IPS-20b (cell line): ENCODE measurements around the gene ZNF148.

ENCODE experiments used
- H3K27ac ChIP-seq: one replicate; pipeline ENCODE4 v1.5.1; 2013; ENCODE audit warnings: low read length
- H3K27me3 ChIP-seq: 2 replicates; pipeline ENCODE4 v1.6.1; 2013; ENCODE audit warnings: mild to moderate bottlenecking, low read length, inconsistent platforms; ENCODE audit not compliant: insufficient read depth
- H3K36me3 ChIP-seq: 2 replicates; pipeline ENCODE4 v1.6.1; 2013; ENCODE audit warnings: low read depth, mild to moderate bottlenecking, inconsistent platforms, low read length, moderate library complexity; ENCODE audit not compliant: insufficient read depth
- H3K4me1 ChIP-seq: 2 replicates; pipeline ENCODE4 v1.6.1; 2013; ENCODE audit warnings: mild to moderate bottlenecking, control low read depth, inconsistent platforms, low read length, moderate library complexity; ENCODE audit not compliant: insufficient read depth
- H3K4me3 ChIP-seq: 2 replicates; pipeline ENCODE4 v1.5.1; 2013; ENCODE audit warnings: mild to moderate bottlenecking, low read length, inconsistent platforms
- H3K9ac ChIP-seq: 2 replicates; pipeline ENCODE4 v1.6.1; 2013; ENCODE audit warnings: low read depth, mild to moderate bottlenecking, inconsistent platforms, low read length, moderate library complexity
- H3K9me3 ChIP-seq: 2 replicates; pipeline ENCODE4 v1.6.1; 2013; ENCODE audit warnings: mild to moderate bottlenecking, low read depth, low read length, inconsistent platforms; ENCODE audit not compliant: insufficient read depth

ZNF148 gene

DNA sequence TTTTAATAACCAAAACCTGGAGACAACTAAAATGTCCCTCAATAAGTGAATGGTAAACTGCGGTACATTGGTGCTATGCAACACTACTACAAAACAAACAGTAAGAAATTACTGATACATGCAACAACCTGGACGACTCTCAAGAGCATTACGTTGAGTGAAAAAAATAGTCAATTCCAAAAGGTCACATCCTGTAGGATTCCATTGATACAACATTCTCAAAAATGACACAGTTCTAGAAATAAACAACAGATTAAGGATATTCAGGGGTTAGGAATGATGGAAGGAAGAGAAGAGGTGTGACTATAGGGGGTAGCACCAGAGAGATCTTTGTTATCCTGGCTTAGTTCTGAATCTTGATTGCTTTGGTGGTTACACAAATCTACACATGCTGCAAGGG, 72.2 kb downstream of the ZNF148 start:
- Histone ChIP-seq H3K9ac (no peak overlapping the region), H3K27ac (no peak overlapping the region), H3K27me3 (no peaks in the 10 kb centered on the region), H3K4me1 (no peaks in the 10 kb centered on the region), H3K4me3 (no peak overlapping the region), H3K9me3 (no peaks in the 10 kb centered on the region), H3K36me3 (no peaks in the 10 kb centered on the region)

DNA sequence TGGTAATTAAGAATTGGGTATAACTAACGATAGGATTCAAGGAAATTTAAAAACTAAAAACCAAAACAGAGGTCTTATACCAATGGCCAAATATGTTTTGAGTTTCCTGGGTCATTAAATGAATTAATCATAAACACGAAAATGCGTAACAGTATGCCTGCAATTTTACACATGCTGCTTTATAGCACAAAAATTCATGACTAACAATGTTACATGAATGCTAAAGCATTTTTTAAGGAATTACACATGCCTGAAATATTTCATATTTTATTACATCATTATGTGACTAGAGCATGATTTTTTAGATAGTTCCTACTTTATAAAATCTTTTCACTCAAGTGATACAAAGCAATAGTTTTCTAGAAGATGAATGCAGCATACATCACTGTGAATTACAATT, 74.7 kb downstream of the ZNF148 start:
- Histone ChIP-seq H3K27ac (no peak overlapping the region), H3K9me3 (no peaks in the 10 kb centered on the region), H3K4me3 (no peak overlapping the region), H3K4me1 (no peaks in the 10 kb centered on the region), H3K9ac (no peak overlapping the region), H3K36me3 (no peaks in the 10 kb centered on the region), H3K27me3 (no peaks in the 10 kb centered on the region)

DNA sequence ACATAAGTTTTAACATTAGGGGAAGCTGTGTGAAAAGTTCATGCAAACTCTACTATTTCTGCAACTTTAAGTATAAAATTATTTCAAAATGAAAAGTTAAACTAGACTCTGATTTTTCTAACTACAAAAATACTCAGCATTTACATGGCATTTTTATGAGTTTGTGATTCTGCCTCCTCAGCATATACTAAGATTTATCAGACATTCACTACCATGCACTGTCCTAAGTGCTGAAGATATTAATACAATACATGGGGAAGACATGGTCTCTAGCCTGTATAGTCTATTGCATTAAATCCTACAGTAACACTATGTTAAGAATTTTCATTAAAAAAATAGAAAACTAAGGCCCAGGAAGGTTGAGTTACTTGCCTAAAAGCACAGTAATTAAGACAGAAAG, 80.7 kb downstream of the ZNF148 start:
- no peak overlapping the region for H3K9ac ChIP-seq

DNA sequence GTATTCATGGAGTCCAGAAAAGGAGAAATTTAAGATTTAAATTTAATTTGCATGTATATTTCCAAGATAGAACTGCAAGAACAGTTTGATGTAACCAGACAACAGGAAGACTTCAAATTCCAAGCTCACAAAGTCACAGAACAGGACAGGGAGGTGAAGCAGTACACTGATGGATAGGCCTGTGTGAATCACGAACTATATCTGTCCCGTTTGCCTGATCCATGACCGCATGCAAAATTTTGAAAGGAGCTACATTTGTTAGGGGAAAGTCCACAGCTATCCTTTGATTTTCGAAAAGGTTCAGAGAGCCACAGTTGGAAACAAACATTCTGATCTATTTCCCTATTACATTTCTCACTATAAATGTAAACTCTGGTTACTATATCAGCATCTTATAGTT, 83.1 kb downstream of the ZNF148 start:
- Histone ChIP-seq H3K27me3 (no peaks in the 10 kb centered on the region), H3K4me1 (no peaks in the 10 kb centered on the region), H3K4me3 (no peak overlapping the region), H3K9me3 (no peaks in the 10 kb centered on the region), H3K27ac (no peak overlapping the region), H3K36me3 (peaks cover 13% of the 10 kb centered on the region), H3K9ac (no peak overlapping the region)

More for the DNA sequence above, 80.7 kb downstream of the ZNF148 start:
- Histone ChIP-seq H3K9me3 (no peaks in the 10 kb centered on the region), H3K4me3 (no peak overlapping the region), H3K36me3 (no peaks in the 10 kb centered on the region; the same call in 1 of the 2 replicates), H3K27me3 (no peaks in the 10 kb centered on the region), H3K4me1 (no peaks in the 10 kb centered on the region), H3K27ac (no peak overlapping the region)

DNA sequence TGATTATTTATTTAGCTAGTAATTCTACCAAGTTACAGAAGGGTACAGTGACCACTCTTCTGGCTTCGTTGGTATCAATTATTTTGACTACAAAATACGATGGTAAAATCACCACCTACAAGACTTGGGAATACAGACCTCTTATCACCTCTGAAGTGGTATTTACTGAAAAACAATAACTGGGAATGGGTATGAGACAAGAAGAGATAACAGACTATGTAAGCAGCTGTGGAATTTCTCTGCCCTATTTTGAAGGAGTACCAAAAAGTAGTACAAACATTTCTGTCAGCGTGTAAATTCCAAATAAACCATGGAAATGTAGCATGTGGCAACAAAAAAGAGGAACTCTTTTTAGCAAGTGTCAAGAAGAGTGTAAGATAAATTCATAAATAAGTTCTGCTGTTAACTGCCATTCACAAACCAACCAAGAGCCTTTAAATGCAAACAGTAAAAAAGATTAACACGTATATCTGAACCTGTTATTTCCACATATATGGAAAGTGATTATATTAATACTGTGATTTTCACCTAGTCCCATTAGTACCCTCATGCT, 85.6 kb downstream of the ZNF148 start:
- Histone ChIP-seq H3K4me1 (no peaks in the 10 kb centered on the region), H3K9ac (no peak overlapping the region), H3K4me3 (no peak overlapping the region), H3K27ac (no peak overlapping the region), H3K9me3 (no peaks in the 10 kb centered on the region), H3K36me3 (peaks cover 14% of the 10 kb centered on the region), H3K27me3 (no peaks in the 10 kb centered on the region)

DNA sequence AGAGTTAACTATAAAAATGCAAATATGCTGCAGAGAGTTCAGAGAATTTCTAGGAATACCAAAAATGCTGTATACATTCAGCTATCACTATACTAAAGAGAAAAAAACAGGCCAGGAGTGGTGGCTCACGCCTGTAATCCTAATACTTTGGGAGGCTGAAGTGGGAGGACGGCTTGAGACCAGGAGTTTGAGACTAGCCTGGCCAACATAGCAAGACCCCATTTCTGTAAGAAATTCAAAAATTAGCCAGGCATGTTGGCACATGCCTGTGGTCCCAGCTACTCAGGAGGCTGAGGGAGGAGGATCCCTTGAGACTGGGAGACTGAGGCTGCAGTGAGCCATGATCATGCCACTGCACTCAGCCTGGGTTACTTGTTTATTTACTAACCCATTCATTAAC, 87.9 kb downstream of the ZNF148 start:
- peaks cover 14% of the 10 kb centered on the region for H3K36me3 ChIP-seq
- H3K9me3 ChIP-seq, result no peaks in the 10 kb centered on the region
- H3K9ac ChIP-seq, result no peak overlapping the region
- H3K27me3 ChIP-seq, result no peaks in the 10 kb centered on the region
- H3K4me1 ChIP-seq, result peaks cover 9% of the 10 kb centered on the region
- H3K27ac ChIP-seq, result no peak overlapping the region
- H3K4me3 ChIP-seq, result no peak overlapping the region

DNA sequence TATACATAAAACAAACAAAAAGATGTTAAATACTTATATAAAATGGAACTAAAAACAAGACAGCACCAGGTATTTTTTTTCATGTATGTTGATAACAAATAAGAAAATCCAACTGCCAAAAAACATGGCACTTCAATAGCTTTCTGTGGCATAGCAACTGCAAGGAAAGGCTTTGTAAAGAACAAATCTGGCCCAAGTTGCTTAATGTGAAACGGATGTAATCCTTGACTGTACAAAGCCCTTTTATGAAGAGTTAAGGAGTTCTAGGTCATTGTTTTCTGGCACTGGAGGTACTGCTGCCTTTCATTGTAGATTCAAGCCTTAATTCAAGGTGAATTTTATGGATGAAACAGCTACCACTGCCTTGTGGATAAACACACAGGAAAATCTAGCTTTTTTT, 93.7 kb downstream of the ZNF148 start:
- peaks cover 5% of the 10 kb centered on the region; the same call in 1 of the 2 replicates for H3K36me3 ChIP-seq
- peaks cover 29% of the 10 kb centered on the region for H3K4me1 ChIP-seq
- no peak overlapping the region for H3K9ac ChIP-seq
- no peak overlapping the region for H3K4me3 ChIP-seq
- H3K9me3 ChIP-seq, result no peaks in the 10 kb centered on the region
- H3K27ac ChIP-seq, result no peak overlapping the region
- no peaks in the 10 kb centered on the region for H3K27me3 ChIP-seq

DNA sequence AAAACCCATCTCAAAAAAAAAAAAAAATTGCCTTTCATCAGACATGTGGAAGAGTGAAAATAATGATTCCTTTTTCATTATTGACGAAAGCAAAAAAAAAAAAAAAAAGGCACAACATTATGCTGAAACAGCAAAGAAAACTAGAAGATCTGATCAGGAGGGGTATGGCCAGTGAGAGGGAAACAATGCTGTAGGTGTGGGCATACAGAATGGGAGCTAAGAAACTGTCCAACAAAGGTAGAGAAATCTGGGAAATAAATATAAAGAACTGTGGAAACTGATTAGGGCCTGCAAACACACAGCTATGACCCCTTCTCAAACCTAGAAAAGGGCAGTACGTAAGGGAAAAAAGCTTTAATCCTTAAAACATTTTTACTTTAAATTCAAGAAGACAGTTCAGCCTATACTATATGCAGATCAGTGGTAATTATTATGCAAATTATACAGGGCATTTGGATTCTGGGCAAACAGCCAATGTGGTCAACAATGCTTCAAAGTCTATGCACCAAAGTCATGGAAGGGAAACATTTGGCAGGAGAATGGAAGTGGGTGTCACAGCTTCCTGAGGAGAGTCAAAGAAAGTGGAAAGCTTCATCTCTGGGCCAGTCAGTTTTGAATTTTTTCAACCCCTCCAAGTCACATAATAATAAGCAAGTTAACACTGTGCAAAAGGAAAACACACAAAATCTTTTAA, 94.3 kb downstream of the ZNF148 start:
- Histone ChIP-seq H3K9me3 (no peaks in the 10 kb centered on the region), H3K36me3 (peaks cover 5% of the 10 kb centered on the region; the same call in 1 of the 2 replicates), H3K27me3 (no peaks in the 10 kb centered on the region), H3K27ac (no peak overlapping the region), H3K4me3 (no peak overlapping the region), H3K9ac (no peak overlapping the region), H3K4me1 (peaks cover 29% of the 10 kb centered on the region)

DNA sequence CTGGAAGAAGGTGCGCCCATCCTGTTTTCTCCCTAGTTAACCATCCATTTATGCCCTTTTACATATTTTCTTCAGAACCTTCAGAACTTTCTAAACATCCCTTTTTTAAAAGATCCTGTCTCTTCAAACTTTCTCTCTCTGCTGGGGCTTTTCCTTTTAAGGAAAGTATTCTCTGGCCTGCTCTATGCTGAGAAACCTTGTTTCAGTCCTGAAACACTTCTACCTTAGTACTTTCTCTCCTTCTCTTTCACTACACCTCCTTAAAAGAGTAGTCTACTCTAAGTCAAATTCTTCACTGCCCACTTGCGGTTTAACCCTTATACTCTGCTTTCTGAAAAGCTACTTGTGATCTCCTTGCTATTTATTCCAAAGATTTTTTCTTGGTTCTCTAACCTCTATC, 97.0 kb downstream of the ZNF148 start:
- Histone ChIP-seq H3K27me3 (no peaks in the 10 kb centered on the region), H3K27ac (no peak overlapping the region), H3K4me3 (no peak overlapping the region), H3K9me3 (no peaks in the 10 kb centered on the region), H3K4me1 (peaks cover 29% of the 10 kb centered on the region), H3K36me3 (peaks cover 5% of the 10 kb centered on the region; the same call in 1 of the 2 replicates), H3K9ac (no peak overlapping the region)

DNA sequence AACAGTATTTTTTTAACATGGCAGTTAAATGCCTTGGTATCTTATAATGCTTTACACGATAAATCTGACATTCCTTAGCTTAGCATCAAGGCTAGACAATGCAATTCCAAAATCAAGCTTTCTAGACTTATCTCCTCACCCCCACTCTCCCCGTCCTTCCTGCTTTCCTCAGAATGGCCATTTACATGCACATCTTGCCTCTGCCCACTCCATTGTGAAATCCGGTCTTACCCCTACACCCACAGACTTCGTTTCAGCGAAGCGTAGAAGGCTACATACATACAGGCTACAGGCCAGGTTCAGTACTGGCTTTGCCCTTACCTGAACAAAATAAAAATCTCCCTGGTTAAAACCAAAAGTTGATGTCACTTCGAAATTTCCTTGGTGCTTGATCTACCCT, 104.0 kb downstream of the ZNF148 start:
- Histone ChIP-seq H3K4me1 (peaks cover 5% of the 10 kb centered on the region; the same call in 1 of the 2 replicates), H3K27me3 (no peaks in the 10 kb centered on the region), H3K9ac (no peak overlapping the region), H3K4me3 (no peak overlapping the region), H3K9me3 (no peaks in the 10 kb centered on the region), H3K27ac (no peak overlapping the region), H3K36me3 (peaks cover 5% of the 10 kb centered on the region; the same call in 1 of the 2 replicates)

DNA sequence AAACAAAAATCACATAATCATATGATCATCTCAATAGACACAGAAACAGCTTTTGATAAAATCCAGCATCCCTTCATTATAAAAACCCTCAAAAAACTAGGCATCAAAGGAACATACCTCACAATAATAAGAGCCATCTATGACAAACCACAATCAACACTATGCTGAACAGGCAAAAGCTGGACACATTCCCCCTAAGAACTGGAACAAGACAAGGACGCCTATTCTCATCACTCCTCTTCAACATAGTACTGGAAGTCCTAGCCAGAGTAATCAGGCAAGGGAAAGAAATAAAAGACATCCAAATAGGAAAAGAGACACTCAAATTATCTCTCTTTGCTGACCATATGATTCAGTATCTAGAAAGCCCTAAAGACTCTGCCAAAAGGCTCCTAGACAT, 107.7 kb downstream of the ZNF148 start:
- no peak overlapping the region for H3K27ac ChIP-seq
- H3K27me3 ChIP-seq, result no peaks in the 10 kb centered on the region
- H3K4me3 ChIP-seq, result no peak overlapping the region
- no peak overlapping the region for H3K9ac ChIP-seq
- H3K4me1 ChIP-seq, result peaks cover 5% of the 10 kb centered on the region; the same call in 1 of the 2 replicates
- H3K9me3 ChIP-seq, result no peaks in the 10 kb centered on the region
- 0 out of 2 replicates have a peak, but pooled peaks cover 8% of the 10 kb centered on the region for H3K36me3 ChIP-seq

DNA sequence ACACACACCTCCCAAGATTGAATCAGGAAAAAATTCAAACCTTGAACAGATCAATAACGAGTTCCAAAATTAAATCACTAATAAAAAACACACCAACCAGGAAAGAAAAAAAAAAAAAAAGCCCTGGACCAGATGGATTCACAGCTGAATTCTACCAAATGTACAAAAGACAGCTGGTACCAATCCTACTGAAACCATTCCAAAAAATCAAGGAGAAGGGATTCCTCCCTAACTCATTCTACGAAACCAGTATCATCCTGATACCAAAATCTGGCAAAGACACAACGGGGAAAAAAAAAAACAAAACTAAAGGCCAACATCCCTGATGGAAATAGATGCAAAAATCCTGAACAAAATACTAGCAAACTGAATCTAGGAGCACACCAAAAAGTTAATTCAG, 108.2 kb downstream of the ZNF148 start:
- H3K4me3 ChIP-seq, result no peak overlapping the region
- peaks cover 5% of the 10 kb centered on the region; the same call in 1 of the 2 replicates for H3K4me1 ChIP-seq
- no peak overlapping the region for H3K27ac ChIP-seq
- H3K36me3 ChIP-seq, result 0 out of 2 replicates have a peak, but pooled peaks cover 5% of the 10 kb centered on the region
- H3K9ac ChIP-seq, result no peak overlapping the region
- no peaks in the 10 kb centered on the region for H3K27me3 ChIP-seq
- no peaks in the 10 kb centered on the region for H3K9me3 ChIP-seq
